Nephron (organoid): ENCODE data around the gene FCGR3B.
"Not testable (repeated sequence)": the region's sequence is repeated elsewhere in the genome, so short reads cannot be mapped to it uniquely, and the experiment has no call there.

Experiments
- H3K27ac Mint-ChIP-seq, 3 experiments: 2 replicates each; pipeline ENCODE4 v1.8.0; 2020; ENCODE audit warnings: mixed read lengths in 3 of 3, mild to moderate bottlenecking in 2 of 3, moderate library complexity in 1 of 3
- H3K27me3 Mint-ChIP-seq: 2 replicates; pipeline ENCODE4 v1.8.0; 2021; ENCODE audit warnings: low read depth, mild to moderate bottlenecking, moderate library complexity, mixed read lengths
- H3K36me3 Mint-ChIP-seq: 2 replicates; pipeline ENCODE4 v1.8.0; 2020; ENCODE audit warnings: low read depth, mixed read lengths
- H3K4me1 Mint-ChIP-seq: 2 replicates; pipeline ENCODE4 v1.8.0; 2020; ENCODE audit warnings: mixed read lengths
- H3K4me3 Mint-ChIP-seq, 3 experiments: 2 replicates each; pipeline ENCODE4 v1.8.0; 2020; ENCODE audit warnings: mild to moderate bottlenecking in 3 of 3, mixed read lengths in 3 of 3, moderate library complexity in 2 of 3
- H3K9me3 Mint-ChIP-seq: 2 replicates; pipeline ENCODE4 v1.8.0; 2020; ENCODE audit warnings: mixed read lengths

FCGR3B gene

DNA sequence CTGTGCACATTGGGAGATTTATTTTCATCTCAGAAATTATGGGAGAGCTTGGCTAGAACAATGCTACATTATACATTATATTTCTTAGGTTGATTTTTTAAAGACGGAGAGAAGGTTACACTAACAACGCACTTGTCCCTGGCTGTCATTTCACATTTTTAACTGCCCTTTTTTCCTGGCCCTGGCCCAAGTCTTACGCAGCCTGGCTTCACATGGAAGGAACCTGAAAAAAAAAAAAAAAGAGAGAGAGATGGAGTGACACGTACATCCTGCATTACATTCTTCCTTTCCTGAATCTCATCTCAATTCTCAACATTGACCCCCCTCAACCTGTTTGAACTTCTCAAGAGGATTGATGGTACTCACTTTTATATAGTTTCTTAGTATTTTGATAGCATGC is 20.8 kb downstream of the FCGR3B start:
- Mint-ChIP-seq H3K27me3 (peaks cover 15% of the 10 kb centered on the region), H3K4me3 (peak overlapping the region; percentile 40 to 46 (median 46))
- H3K27ac Mint-ChIP-seq, H3K36me3 Mint-ChIP-seq, H3K4me1 Mint-ChIP-seq, H3K9me3 Mint-ChIP-seq: not testable (repeated sequence)

DNA sequence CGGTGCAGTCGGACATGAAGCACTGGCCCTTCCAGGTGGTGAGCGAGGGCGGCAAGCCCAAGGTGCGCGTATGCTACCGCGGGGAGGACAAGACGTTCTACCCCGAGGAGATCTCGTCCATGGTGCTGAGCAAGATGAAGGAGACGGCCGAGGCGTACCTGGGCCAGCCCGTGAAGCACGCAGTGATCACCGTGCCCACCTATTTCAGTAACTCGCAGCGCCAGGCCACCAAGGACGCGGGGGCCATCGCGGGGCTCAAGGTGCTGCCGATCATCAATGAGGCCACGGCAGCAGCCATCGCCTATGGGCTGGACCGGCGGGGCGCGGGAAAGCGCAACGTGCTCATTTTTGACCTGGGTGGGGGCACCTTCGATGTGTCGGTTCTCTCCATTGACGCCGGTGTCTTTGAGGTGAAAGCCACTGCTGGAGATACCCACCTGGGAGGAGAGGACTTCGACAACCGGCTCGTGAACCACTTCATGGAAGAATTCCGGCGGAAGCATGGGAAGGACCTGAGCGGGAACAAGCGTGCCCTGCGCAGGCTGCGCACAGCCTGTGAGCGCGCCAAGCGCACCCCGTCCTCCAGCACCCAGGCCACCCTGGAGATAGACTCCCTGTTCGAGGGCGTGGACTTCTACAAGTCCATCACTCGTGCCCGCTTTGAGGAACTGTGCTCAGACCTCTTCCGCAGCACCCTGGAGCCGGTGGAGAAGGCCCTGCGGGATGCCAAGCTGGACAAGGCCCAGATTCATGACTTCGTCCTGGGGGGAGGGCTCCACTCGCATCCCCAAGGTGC is 24.2 kb downstream of the FCGR3B start:
- H3K4me3 Mint-ChIP-seq, H3K9me3 Mint-ChIP-seq, H3K27ac Mint-ChIP-seq, H3K4me1 Mint-ChIP-seq, H3K36me3 Mint-ChIP-seq: not testable (repeated sequence)
- peaks cover 20% of the 10 kb centered on the region for H3K27me3 Mint-ChIP-seq

GRCh38 chr1:161605762-161606540 is 25.0 kb downstream of the FCGR3B start:
- H3K36me3 Mint-ChIP-seq, H3K9me3 Mint-ChIP-seq, H3K4me3 Mint-ChIP-seq, H3K27ac Mint-ChIP-seq, H3K4me1 Mint-ChIP-seq: not testable (repeated sequence)
- H3K27me3 Mint-ChIP-seq, result peaks cover 20% of the 10 kb centered on the region

DNA sequence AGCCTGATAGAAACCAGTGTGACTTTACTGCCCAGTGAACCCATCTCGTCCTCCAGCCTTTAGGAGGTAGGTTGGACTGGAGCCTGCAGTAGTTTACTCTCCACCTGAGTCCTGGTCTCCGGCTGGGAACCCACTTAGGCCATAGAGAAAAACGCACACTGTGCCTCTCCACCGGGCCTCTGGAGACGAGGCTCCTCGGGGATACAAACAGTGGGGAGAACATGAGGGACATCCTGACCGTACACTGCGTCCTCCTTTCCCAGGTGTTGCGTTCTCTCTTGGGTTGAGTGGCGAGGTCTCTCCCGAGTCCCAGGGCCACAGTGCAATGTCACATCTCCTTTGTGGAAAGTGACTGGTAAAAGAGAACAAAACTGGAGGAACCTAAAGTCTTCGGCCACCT is 26.0 kb downstream of the FCGR3B start:
- H3K4me1 Mint-ChIP-seq, H3K36me3 Mint-ChIP-seq, H3K27ac Mint-ChIP-seq, H3K9me3 Mint-ChIP-seq, H3K4me3 Mint-ChIP-seq: not testable (repeated sequence)
- peaks cover 14% of the 10 kb centered on the region for H3K27me3 Mint-ChIP-seq

GRCh38 chr1:161597077-161597476 is 33.9 kb downstream of the FCGR3B start:
- not testable (repeated sequence) for H3K27ac Mint-ChIP-seq, H3K9me3 Mint-ChIP-seq, H3K27me3 Mint-ChIP-seq, H3K4me3 Mint-ChIP-seq, H3K36me3 Mint-ChIP-seq
- peaks cover 11% of the 10 kb centered on the region for H3K4me1 Mint-ChIP-seq

DNA sequence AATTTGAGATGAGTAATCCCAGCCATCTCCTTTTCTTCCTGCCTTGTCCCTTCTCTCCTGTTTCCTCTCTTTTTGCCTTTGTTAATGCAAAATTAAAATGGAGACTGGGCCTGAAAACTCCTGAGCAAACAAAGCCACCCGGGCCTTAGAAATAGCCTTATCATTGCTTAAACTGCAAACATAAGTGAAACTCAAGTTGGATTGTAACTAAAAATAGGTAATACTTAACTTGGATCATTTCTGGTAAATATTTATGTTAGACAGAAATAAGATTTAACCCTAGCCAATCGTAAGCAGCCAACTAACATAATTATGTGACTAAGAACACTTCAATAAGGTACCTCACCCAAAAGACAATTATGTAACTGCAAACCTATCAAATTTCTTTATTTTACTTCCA is 35.4 kb downstream of the FCGR3B start:
- H3K36me3 Mint-ChIP-seq, H3K9me3 Mint-ChIP-seq, H3K27me3 Mint-ChIP-seq, H3K4me3 Mint-ChIP-seq: not testable (repeated sequence)
- Mint-ChIP-seq H3K27ac (peak overlapping the region; percentile 83 to 96 (median 95)), H3K4me1 (peaks cover 11% of the 10 kb centered on the region)

DNA sequence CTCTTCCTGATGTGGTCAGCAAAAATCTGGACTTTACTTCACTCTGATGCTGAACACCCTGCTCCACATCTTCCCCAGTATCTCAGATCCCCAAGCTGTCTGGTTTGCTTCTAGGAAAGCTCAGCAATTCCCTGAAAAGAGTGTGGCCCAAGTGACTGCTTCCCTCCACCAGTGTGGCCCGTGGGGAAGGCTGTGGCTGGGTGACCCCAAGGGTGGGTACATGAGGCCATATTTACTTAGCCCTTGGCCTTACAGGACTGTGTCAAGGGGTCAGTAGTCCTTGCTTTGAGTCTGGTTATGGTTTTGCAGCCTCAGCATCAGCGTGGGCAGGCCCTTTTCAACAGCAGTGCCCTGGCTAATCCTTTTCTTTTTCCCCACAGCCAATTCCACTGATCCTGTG is 35.8 kb downstream of the FCGR3B start:
- H3K9me3 Mint-ChIP-seq, H3K27me3 Mint-ChIP-seq, H3K4me3 Mint-ChIP-seq, H3K36me3 Mint-ChIP-seq: not testable (repeated sequence)
- Mint-ChIP-seq H3K27ac (peak overlapping the region; percentile 83 to 96 (median 95)), H3K4me1 (peaks cover 11% of the 10 kb centered on the region)

GRCh38 chr1:161594269-161594984 is 36.5 kb downstream of the FCGR3B start:
- H3K9me3 Mint-ChIP-seq, H3K4me3 Mint-ChIP-seq, H3K36me3 Mint-ChIP-seq: not testable (repeated sequence)
- Mint-ChIP-seq H3K27ac (peak overlapping the region in 2 of 3 experiments; percentile 64 to 87), H3K27me3 (peaks cover 13% of the 10 kb centered on the region), H3K4me1 (peaks cover 15% of the 10 kb centered on the region)

DNA sequence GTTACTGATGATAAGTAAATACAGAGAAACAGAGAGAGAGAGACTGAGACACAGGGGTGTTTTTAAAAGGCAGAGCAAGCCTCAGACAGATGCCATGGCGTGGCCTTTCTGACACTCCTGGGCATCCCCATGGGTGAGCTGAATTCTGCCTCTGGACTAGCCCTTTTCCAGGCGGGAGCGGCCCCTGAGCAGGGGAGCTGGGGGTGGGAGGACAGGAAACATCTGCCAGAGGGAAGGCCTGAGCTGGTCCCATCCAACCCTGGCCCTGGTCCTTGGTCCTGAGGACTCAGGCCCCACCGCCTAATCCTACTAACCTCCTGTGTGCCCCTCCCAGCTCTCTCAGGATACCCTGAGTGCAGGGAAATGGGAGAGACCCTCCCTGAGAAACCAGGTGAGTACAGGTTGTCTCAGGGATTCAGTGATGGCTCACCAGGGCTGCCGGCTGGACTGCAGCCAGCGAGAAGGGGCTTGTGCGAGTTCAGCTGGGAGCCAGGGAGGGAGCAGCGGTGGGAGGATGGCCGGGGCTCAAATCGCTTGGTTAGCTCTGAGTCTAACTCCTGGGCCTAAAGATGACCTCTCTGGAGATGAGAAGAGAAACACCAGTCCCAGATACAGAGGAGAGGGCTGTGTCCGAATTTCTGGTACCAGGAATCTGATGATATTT is 37.8 kb downstream of the FCGR3B start:
- H3K36me3 Mint-ChIP-seq, H3K9me3 Mint-ChIP-seq, H3K4me3 Mint-ChIP-seq: not testable (repeated sequence)
- peaks cover 19% of the 10 kb centered on the region for H3K4me1 Mint-ChIP-seq
- peaks cover 17% of the 10 kb centered on the region for H3K27me3 Mint-ChIP-seq
- peak overlapping the region in 1 of 3 experiments; percentile 84 for H3K27ac Mint-ChIP-seq

DNA sequence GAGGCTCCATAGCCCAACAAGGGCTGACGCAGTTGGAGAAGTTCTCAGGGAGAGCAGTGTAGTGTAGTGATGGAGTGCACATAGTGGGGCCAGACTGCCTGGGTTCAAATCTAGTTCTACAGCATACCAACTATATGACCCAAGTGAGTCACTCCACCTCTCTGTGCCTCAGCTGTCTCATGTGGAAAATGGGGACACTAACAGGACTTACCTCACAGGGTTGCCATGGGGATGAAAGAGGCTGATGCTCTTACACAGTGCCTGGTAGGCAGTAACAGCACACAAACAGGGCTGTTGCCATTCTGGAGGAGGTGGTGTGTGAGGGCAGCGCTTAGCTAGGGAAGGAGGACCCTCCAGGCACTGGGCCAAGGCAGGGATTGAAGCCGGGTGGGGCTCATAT is 38.4 kb downstream of the FCGR3B start:
- not testable (repeated sequence) for H3K36me3 Mint-ChIP-seq, H3K4me3 Mint-ChIP-seq, H3K9me3 Mint-ChIP-seq
- Mint-ChIP-seq H3K27ac (peak overlapping the region in 1 of 3 experiments; percentile 49), H3K27me3 (peaks cover 17% of the 10 kb centered on the region), H3K4me1 (peaks cover 19% of the 10 kb centered on the region)

DNA sequence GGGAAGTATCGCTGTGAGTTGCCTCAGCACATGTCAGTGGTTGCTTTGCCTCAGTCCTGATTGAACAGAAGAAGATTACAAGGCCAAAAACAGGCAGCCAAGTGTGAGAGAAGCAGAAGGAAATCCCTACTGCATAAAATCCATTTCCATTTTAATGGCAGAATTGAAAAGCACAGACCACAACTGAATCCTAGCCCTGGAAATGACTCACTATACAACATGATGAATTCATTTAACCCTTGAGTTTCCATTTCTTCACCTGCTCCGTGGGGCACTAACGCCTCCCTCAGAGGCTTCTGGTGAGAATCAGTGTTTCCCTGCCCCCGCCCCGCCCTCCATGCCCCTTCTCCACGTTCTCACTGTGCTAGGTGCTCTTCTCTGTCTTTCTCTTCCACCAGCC is 41.1 kb downstream of the FCGR3B start:
- H3K36me3 Mint-ChIP-seq, H3K4me3 Mint-ChIP-seq, H3K9me3 Mint-ChIP-seq, H3K27ac Mint-ChIP-seq: not testable (repeated sequence)
- Mint-ChIP-seq H3K27me3 (peaks cover 17% of the 10 kb centered on the region), H3K4me1 (peaks cover 13% of the 10 kb centered on the region)

- not testable (repeated sequence) for H3K36me3 Mint-ChIP-seq, H3K9me3 Mint-ChIP-seq, H3K27ac Mint-ChIP-seq, H3K4me3 Mint-ChIP-seq
- H3K4me1 Mint-ChIP-seq, result peaks cover 12% of the 10 kb centered on the region
- peaks cover 17% of the 10 kb centered on the region for H3K27me3 Mint-ChIP-seq
These were observed 41.6 kb downstream of the FCGR3B start for GRCh38 chr1:161589365-161589764.

GRCh38 chr1:161588596-161588995 is 42.4 kb downstream of the FCGR3B start:
- not testable (repeated sequence) for H3K4me1 Mint-ChIP-seq, H3K36me3 Mint-ChIP-seq, H3K4me3 Mint-ChIP-seq, H3K27ac Mint-ChIP-seq, H3K9me3 Mint-ChIP-seq
- peaks cover 16% of the 10 kb centered on the region for H3K27me3 Mint-ChIP-seq

DNA sequence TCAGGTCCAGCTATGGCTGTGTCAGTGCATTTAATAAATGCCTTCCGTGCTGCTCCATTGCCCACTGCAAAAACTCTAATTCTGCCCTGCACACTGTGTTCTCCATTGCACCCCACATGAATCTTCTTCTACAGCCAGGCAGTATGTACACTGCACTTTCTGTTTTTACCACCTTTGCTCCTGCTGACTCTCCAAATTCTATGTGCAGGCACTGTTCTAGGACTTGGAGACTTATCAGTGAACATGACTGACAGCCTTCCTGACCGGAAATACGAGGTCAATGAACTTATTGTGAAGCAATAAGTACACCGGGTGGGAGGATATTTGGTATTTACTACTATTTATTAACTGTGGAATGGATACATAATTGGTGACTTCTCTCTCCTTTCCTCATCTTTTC is 48.1 kb downstream of the FCGR3B start:
- not testable (repeated sequence) for H3K36me3 Mint-ChIP-seq, H3K27ac Mint-ChIP-seq, H3K27me3 Mint-ChIP-seq, H3K4me3 Mint-ChIP-seq, H3K4me1 Mint-ChIP-seq, H3K9me3 Mint-ChIP-seq
